Transverse colon (tissue), 4 donors: Measurements from ENCODE around the gene TPD52L1.

Source experiments
- EP300 ChIP-seq: sonication (generic); formaldehyde crosslinking; IDR thresholded peaks from one replicate; pipeline ENCODE4 v1.6.1; 2017; ENCODE audit warnings: antibody characterized with exemption, low read depth
- POLR2A ChIP-seq: fragments of 450-650 bp; IDR thresholded peaks from one replicate; pipeline ENCODE4 v1.6.1; 2016; ENCODE audit warnings: antibody characterized with exemption, mild to moderate bottlenecking, moderate library complexity
- POLR2AphosphoS5 ChIP-seq, 3 donors: sonication (generic); formaldehyde crosslinking; IDR thresholded peaks; one replicate each; pipeline ENCODE4 v1.6.1; 2016; ENCODE audit warnings: antibody characterized with exemption in 3 of 3
- TF ChIP-seq, protein P1 (sequence below), 5 experiments: fragments of 200-600 bp in 3 of 5; fragments of 450-650 bp in 2 of 5; sonication (generic) in 3 of 5; IDR thresholded peaks; 1 replicate in 2 of 5; 2 replicates in 3 of 5; pipeline ENCODE4 v1.5.1; 2016 to 2017; ENCODE audit warnings: antibody characterized with exemption in 5 of 5, inconsistent platforms in 3 of 5, mild to moderate bottlenecking in 2 of 5, moderate library complexity in 1 of 5

DNA sequence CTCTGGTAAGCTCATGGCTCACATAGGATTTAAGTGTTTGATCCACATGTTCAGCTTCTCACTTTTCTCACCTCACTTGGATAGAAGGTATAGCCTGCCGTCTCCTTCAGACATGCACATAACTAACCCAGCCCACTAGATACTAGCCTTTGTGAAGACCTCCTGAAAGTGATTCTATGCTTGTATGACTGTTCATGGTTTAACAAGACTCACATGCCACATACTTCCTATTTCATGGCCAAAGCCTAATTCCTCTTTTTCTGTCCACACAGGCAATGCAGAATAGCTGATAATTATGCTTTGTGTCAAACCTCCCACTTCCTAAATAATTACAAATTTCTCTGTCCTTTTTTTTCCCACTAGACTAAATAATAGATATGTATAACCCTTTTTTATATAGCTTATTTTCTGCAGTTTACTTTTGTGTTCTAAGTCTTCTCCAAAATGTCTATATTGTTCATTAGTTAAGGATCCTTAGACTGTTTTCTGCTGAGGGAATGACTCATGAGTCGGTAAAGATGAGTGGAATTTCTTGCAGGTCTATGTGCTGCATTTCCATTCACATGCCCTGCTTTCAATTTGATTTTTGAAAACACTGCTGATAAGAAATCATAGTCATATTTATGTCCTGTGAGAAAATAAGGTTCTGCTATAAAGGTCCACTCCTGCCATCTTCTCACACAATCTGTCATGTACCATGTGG lies 105.2 kb downstream of the TPD52L1 start:
- no peak for TF ChIP-seq POLR2A
- TF ChIP-seq, protein P1, sequence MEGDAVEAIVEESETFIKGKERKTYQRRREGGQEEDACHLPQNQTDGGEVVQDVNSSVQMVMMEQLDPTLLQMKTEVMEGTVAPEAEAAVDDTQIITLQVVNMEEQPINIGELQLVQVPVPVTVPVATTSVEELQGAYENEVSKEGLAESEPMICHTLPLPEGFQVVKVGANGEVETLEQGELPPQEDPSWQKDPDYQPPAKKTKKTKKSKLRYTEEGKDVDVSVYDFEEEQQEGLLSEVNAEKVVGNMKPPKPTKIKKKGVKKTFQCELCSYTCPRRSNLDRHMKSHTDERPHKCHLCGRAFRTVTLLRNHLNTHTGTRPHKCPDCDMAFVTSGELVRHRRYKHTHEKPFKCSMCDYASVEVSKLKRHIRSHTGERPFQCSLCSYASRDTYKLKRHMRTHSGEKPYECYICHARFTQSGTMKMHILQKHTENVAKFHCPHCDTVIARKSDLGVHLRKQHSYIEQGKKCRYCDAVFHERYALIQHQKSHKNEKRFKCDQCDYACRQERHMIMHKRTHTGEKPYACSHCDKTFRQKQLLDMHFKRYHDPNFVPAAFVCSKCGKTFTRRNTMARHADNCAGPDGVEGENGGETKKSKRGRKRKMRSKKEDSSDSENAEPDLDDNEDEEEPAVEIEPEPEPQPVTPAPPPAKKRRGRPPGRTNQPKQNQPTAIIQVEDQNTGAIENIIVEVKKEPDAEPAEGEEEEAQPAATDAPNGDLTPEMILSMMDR (IDR thresholded peaks at IDR 0.05) = no peak
- TF ChIP-seq POLR2AphosphoS5 (IDR thresholded peaks at IDR 0.05) = no peak
- no peak for TF ChIP-seq EP300
